Measurements from ENCODE around the gene MGAT4C. TPM values are rescaled to one million over a fixed set of nuclear protein-coding genes. Genes with fewer than 3 reads are reported as not detected.

Gene MGAT4C
- total RNA-seq, 1 experiment from 2014 or later = not detected

DNA sequence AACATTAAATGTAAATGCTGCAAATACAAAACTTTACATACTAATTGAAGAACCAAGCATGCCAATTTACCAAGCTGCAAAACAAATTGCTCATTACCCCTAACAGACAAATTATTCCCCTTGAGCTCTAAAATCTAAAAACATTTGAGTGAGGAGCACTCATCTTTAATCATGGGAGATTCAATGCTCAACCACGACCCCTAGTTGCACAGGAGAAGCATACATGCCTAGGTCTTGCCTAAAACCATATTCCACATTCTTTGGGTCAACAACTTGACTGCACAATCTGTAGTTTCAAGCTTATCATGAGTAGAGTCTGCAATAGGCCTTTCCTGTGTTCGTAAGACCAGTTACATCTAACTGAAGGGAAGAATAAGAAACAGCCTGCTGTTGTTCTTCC lies 69.7 kb downstream of the MGAT4C start:
- Mint-ChIP-seq H3K36me3 (ENCODE audit: insufficient read depth, unreplicated experiment) (no peaks in the 10 kb centered on the region), H3K4me1 (ENCODE audit: insufficient read depth, unreplicated experiment) (no peaks in the 10 kb centered on the region)

DNA sequence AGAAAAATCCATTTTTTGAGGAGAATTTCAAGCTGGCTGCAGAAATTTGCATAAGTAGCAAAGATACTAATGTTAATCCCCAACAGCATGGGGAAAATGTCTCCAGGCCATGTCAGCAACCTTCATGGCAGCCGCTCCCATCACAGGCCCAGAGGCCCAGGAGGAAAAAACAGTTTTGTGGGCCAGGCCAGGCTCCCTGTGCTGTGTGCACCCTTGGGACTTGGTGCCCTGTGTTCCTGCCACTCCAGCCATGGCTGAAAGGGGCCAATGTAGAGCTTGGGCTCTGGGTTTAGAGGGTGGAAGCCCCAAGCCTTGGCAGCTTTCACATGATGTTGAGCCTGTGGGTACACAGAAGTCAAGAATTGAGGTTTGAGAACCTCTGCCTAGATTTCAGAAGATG lies 76.3 kb downstream of the MGAT4C start:
- CTCF ChIA-PET = no interaction called here
- Mint-ChIP-seq H3K27ac (ENCODE audit: low read depth, unreplicated experiment) (no peak overlapping the region), H3K9me3 (ENCODE audit: unreplicated experiment) (peaks cover 8% of the 10 kb centered on the region), H3K4me1 (ENCODE audit: insufficient read depth, unreplicated experiment) (no peaks in the 10 kb centered on the region), H3K4me3 (ENCODE audit: unreplicated experiment) (no peak overlapping the region), H3K36me3 (ENCODE audit: insufficient read depth, unreplicated experiment) (no peaks in the 10 kb centered on the region), H3K27me3 (ENCODE audit: insufficient read depth, unreplicated experiment) (no peaks in the 10 kb centered on the region)
- POLR2A ChIA-PET = no interaction called here
- TF ChIP-seq, protein P1, sequence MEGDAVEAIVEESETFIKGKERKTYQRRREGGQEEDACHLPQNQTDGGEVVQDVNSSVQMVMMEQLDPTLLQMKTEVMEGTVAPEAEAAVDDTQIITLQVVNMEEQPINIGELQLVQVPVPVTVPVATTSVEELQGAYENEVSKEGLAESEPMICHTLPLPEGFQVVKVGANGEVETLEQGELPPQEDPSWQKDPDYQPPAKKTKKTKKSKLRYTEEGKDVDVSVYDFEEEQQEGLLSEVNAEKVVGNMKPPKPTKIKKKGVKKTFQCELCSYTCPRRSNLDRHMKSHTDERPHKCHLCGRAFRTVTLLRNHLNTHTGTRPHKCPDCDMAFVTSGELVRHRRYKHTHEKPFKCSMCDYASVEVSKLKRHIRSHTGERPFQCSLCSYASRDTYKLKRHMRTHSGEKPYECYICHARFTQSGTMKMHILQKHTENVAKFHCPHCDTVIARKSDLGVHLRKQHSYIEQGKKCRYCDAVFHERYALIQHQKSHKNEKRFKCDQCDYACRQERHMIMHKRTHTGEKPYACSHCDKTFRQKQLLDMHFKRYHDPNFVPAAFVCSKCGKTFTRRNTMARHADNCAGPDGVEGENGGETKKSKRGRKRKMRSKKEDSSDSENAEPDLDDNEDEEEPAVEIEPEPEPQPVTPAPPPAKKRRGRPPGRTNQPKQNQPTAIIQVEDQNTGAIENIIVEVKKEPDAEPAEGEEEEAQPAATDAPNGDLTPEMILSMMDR (IDR thresholded peaks at IDR 0.05; ENCODE audit: unreplicated experiment) = no peak
- BruUV-seq (replicated peaks) = no TSS peak
- DNase-seq (ENCODE audit: unreplicated experiment) = no peak
- intact Hi-C loops (cut with micrococcal nuclease) = no loop called here

More for the DNA sequence above, 69.7 kb downstream of the MGAT4C start:
- H3K9me3 Mint-ChIP-seq (ENCODE audit: unreplicated experiment) = peaks cover 8% of the 10 kb centered on the region
- peak; percentile 4 for DNase-seq (ENCODE audit: unreplicated experiment)
- POLR2A ChIA-PET = no interaction called here
- no TSS peak for BruUV-seq (replicated peaks)
- H3K4me3 Mint-ChIP-seq (ENCODE audit: unreplicated experiment) = no peak overlapping the region
- TF ChIP-seq, protein P1 (IDR thresholded peaks at IDR 0.05; ENCODE audit: unreplicated experiment) = no peak
- no peaks in the 10 kb centered on the region for H3K27me3 Mint-ChIP-seq (ENCODE audit: insufficient read depth, unreplicated experiment)
- intact Hi-C loops (cut with micrococcal nuclease) = no loop called here
- CTCF ChIA-PET = interaction anchor here (0.6 kb wide), 2 partner anchors 263 to 862 kb away, joined by 3 read pairs; no protein-coding TSS in a partner anchor
- H3K27ac Mint-ChIP-seq (ENCODE audit: low read depth, unreplicated experiment) = no peak overlapping the region

- ChIA-PET POLR2A (no interaction called here), CTCF (no interaction called here)
- no peaks in the 10 kb centered on the region for H3K9me3 Mint-ChIP-seq (ENCODE audit: unreplicated experiment)
- TF ChIP-seq, protein P1 (IDR thresholded peaks at IDR 0.05; ENCODE audit: unreplicated experiment) = no peak
- no peak for DNase-seq (ENCODE audit: unreplicated experiment)
- no peaks in the 10 kb centered on the region for H3K36me3 Mint-ChIP-seq (ENCODE audit: insufficient read depth, unreplicated experiment)
- no peaks in the 10 kb centered on the region for H3K27me3 Mint-ChIP-seq (ENCODE audit: insufficient read depth, unreplicated experiment)
- BruUV-seq (replicated peaks) = no TSS peak
- intact Hi-C loops (cut with micrococcal nuclease) = no loop called here
- H3K4me3 Mint-ChIP-seq (ENCODE audit: unreplicated experiment) = no peak overlapping the region
- no peaks in the 10 kb centered on the region for H3K4me1 Mint-ChIP-seq (ENCODE audit: insufficient read depth, unreplicated experiment)
- no peak overlapping the region for H3K27ac Mint-ChIP-seq (ENCODE audit: low read depth, unreplicated experiment)
Observed at GRCh38 chr12:86174188-86174587, 82.0 kb downstream of the MGAT4C start.

- CTCF ChIA-PET = no interaction called here
- DNase-seq (ENCODE audit: unreplicated experiment) = no peak
- TF ChIP-seq, protein P1 (IDR thresholded peaks at IDR 0.05; ENCODE audit: unreplicated experiment) = no peak
- intact Hi-C loops (cut with micrococcal nuclease) = no loop called here
- BruUV-seq (replicated peaks) = no TSS peak
- Mint-ChIP-seq H3K36me3 (ENCODE audit: insufficient read depth, unreplicated experiment) (no peaks in the 10 kb centered on the region), H3K9me3 (ENCODE audit: unreplicated experiment) (no peaks in the 10 kb centered on the region), H3K4me3 (ENCODE audit: unreplicated experiment) (no peak overlapping the region), H3K27me3 (ENCODE audit: insufficient read depth, unreplicated experiment) (no peaks in the 10 kb centered on the region), H3K4me1 (ENCODE audit: insufficient read depth, unreplicated experiment) (no peaks in the 10 kb centered on the region), H3K27ac (ENCODE audit: low read depth, unreplicated experiment) (no peak overlapping the region)
- POLR2A ChIA-PET = no interaction called here
Observed at GRCh38 chr12:86172913-86173443, 83.2 kb downstream of the MGAT4C start.

All from MCF 10A (cell line).